Measurements from ENCODE around the gene ADAMTS10.

The ADAMTS10 gene

GRCh38 chr19:8643860-8644653 is 33.5 kb upstream of the ADAMTS10 start:
- TF ChIP-seq CTCF (conservative IDR thresholded peaks at IDR 0.05; ENCODE audit: control insufficient read depth, insufficient read depth, low read depth, low read length), result no peak
- DNase-seq (ENCODE audit: low read depth), result no peak
- no peak overlapping the region for H3K4me3 ChIP-seq (ENCODE audit: control insufficient read depth, low read depth, low read length)

- DNase-seq (ENCODE audit: low read depth), result no peak
- TF ChIP-seq CTCF (conservative IDR thresholded peaks at IDR 0.05; ENCODE audit: control insufficient read depth, insufficient read depth, low read depth, low read length), result no peak
- H3K4me3 ChIP-seq (ENCODE audit: control insufficient read depth, low read depth, low read length), result no peak overlapping the region
These were observed 32.0 kb upstream of the ADAMTS10 start for GRCh38 chr19:8642561-8642960.

- DNase-seq (ENCODE audit: low read depth), result peak; percentile 64
- no peak overlapping the region for H3K4me3 ChIP-seq (ENCODE audit: control insufficient read depth, low read depth, low read length)
- TF ChIP-seq CTCF (conservative IDR thresholded peaks at IDR 0.05; ENCODE audit: control insufficient read depth, insufficient read depth, low read depth, low read length), result peak; percentile 56
These were observed 31.5 kb upstream of the ADAMTS10 start for GRCh38 chr19:8641908-8642547.

GRCh38 chr19:8641221-8641907 is 30.8 kb upstream of the ADAMTS10 start:
- no peak for DNase-seq (ENCODE audit: low read depth)
- no peak for TF ChIP-seq CTCF (conservative IDR thresholded peaks at IDR 0.05; ENCODE audit: control insufficient read depth, insufficient read depth, low read depth, low read length)
- H3K4me3 ChIP-seq (ENCODE audit: control insufficient read depth, low read depth, low read length), result no peak overlapping the region

- no peak for DNase-seq (ENCODE audit: low read depth)
- no peak for TF ChIP-seq CTCF (conservative IDR thresholded peaks at IDR 0.05; ENCODE audit: control insufficient read depth, insufficient read depth, low read depth, low read length)
- H3K4me3 ChIP-seq (ENCODE audit: control insufficient read depth, low read depth, low read length), result no peak overlapping the region
These were observed 30.0 kb upstream of the ADAMTS10 start for GRCh38 chr19:8640402-8641004.

- no peak overlapping the region for H3K4me3 ChIP-seq (ENCODE audit: control insufficient read depth, low read depth, low read length)
- no peak for TF ChIP-seq CTCF (conservative IDR thresholded peaks at IDR 0.05; ENCODE audit: control insufficient read depth, insufficient read depth, low read depth, low read length)
- DNase-seq (ENCODE audit: low read depth), result no peak
These were observed 29.4 kb upstream of the ADAMTS10 start for GRCh38 chr19:8639821-8640401.
